Esophagus squamous epithelium (tissue), 5 donors: ENCODE results near the gene NUBP2. TPM values are rescaled to one million over a fixed set of nuclear protein-coding genes. Genes with fewer than 3 reads are reported as not detected.

Experiments
- DNase-seq: peaks from one replicate; lab custom pipeline; 2025; lab: John Stamatoyannopoulos, UW
- H3K27ac ChIP-seq, 4 donors: fragments of 200-600 bp; sonication (generic); one replicate each; pipeline ENCODE4 v1.5.1; 2016 to 2019; ENCODE audit warnings: mild to moderate bottlenecking in 1 of 4
- H3K27me3 ChIP-seq, 4 donors: fragments of 200-600 bp; sonication (generic); 1 replicate in 3 of 4; 2 replicates in 1 of 4; pipeline versions ENCODE4 v1.5.1 to v1.6.0; 2017 to 2021; ENCODE audit warnings: antibody characterized with exemption in 1 of 4
- H3K36me3 ChIP-seq, 3 donors: fragments of 200-600 bp; sonication (generic); one replicate each; pipeline ENCODE4 v1.5.1; 2016 to 2019
- H3K4me1 ChIP-seq, 3 donors: fragments of 200-600 bp; sonication (generic); one replicate each; pipeline ENCODE4 v1.5.1; 2017 to 2019
- H3K4me3 ChIP-seq, 4 donors: fragments of 200-600 bp; sonication (generic); 1 replicate in 3 of 4; 2 replicates in 1 of 4; pipeline ENCODE4 v1.5.1; 2016 to 2019; ENCODE audit warnings: mild to moderate bottlenecking in 2 of 4, moderate library complexity in 1 of 4
- H3K9me3 ChIP-seq, 3 donors: fragments of 200-600 bp; sonication (generic); one replicate each; pipeline ENCODE4 v1.5.1; 2016 to 2019
- CTCF ChIP-seq, 6 experiments: fragments of 450-650 bp in 4 of 6; fragments of 200-600 bp in 2 of 6; sonication (generic) in 2 of 6; IDR thresholded peaks; one replicate each; pipeline ENCODE4 v1.5.1; 2016 to 2019; ENCODE audit warnings: antibody characterized with exemption in 6 of 6, mild to moderate bottlenecking in 4 of 6, moderate library complexity in 4 of 6
- POLR2A ChIP-seq, 4 donors: fragments of 450-650 bp; IDR thresholded peaks; one replicate each; pipeline ENCODE4 v1.6.1; 2017; ENCODE audit warnings: antibody characterized with exemption in 4 of 4, mild to moderate bottlenecking in 4 of 4, moderate library complexity in 3 of 4
- WGBS, 2 donors: methylation state at CpG; one replicate each; pipeline ENCODE4 v1.1.5; 2018; 5-methylcytosine and 5-hydroxymethylcytosine counted together
- intact Hi-C: fragments of 100-400 bp; cut with DNase I; formaldehyde crosslinking; loops from one replicate; pipeline ENCODE4 v1.15.0; 2022
- total RNA-seq, 4 donors: library from RNA; depleted of rRNA; stranded (reverse); fragments of >200 nt; gene quantifications; one replicate each; pipeline ENCODE4 v1.1.0, GENCODE V29; 2016
- donor health status: DM: yes; HTN: yes; CAD: no.

The NUBP2 gene
- total RNA-seq, 4 donors from 2014 or later = 71.4 to 91.5 (median 79.5) TPM

GRCh38 chr16:1765826-1766225 is 16.9 kb upstream of the NUBP2 start:
- Histone ChIP-seq H3K27me3 (no peaks in the 10 kb centered on the region), H3K27ac (no peak overlapping the region), H3K4me3 (no peak overlapping the region), H3K9me3 (no peaks in the 10 kb centered on the region), H3K4me1 (peaks cover 14 to 48% (median 19%) of the 10 kb centered on the region in 3 donors), H3K36me3 (peaks cover 37 to 90% (median 62%) of the 10 kb centered on the region in 3 donors)
- WGBS, 2 donors = no CpG with 5 or more reads among the region's 22 CpGs
- intact Hi-C loops = no loop called here
- no peak for DNase-seq
- TF ChIP-seq POLR2A (IDR thresholded peaks at IDR 0.05) (no peak), CTCF (IDR thresholded peaks at IDR 0.05) (no peak)

DNA sequence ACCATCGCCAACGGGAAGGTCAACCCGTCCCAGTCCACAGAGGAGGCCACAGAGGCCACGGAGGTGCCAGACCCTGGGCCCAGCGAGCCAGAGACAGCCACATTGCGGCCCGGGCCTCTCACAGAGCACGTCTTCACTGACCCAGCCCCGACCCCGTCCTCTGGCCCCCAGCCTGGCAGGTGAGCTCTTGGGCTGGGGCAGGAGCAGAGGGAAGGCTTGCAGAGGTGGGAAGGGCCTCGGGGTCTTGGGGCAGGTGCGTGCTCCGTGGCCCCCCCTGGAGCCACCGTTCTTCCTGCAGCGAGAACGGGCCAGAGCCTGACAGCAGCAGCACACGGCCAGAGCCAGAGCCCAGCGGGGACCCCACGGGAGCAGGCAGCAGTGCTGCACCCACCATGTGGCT is 16.5 kb upstream of the NUBP2 start:
- H3K4me1 ChIP-seq = peaks cover 14 to 52% (median 21%) of the 10 kb centered on the region in 3 donors
- no peaks in the 10 kb centered on the region for H3K27me3 ChIP-seq
- H3K27ac ChIP-seq = no peak overlapping the region
- WGBS, 2 donors = no CpG with 5 or more reads among the region's 19 CpGs
- H3K4me3 ChIP-seq = no peak overlapping the region
- no peak for DNase-seq
- peaks cover 37 to 86% (median 59%) of the 10 kb centered on the region in 3 donors for H3K36me3 ChIP-seq
- intact Hi-C loops = no loop called here
- TF ChIP-seq CTCF (IDR thresholded peaks at IDR 0.05) (no peak), POLR2A (IDR thresholded peaks at IDR 0.05) (no peak)
- no peaks in the 10 kb centered on the region for H3K9me3 ChIP-seq

DNA sequence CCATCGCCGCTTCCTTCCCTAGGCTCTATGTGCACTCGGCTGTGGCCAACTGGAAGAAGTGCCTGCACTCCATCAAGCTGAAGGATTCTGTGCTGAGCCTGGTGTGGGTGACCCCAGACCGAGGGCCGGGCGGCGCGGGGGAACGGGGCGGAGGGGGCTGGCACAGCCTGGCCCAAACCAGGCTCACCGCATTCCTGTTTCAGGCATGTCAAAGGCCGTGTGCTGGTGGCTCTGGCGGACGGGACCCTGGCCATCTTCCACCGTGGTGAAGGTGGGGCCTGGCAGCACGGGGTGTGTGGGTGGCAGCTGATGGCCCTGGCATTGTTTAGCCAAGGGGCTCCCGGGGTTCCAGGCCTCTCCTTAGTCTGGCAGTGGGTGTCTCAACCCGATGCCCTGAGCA is 16.1 kb upstream of the NUBP2 start:
- Histone ChIP-seq H3K4me3 (no peak overlapping the region), H3K36me3 (peaks cover 37 to 82% (median 59%) of the 10 kb centered on the region in 3 donors), H3K27ac (no peak overlapping the region), H3K4me1 (peaks cover 14 to 57% (median 24%) of the 10 kb centered on the region in 3 donors), H3K9me3 (no peaks in the 10 kb centered on the region), H3K27me3 (no peaks in the 10 kb centered on the region)
- DNase-seq = no peak
- intact Hi-C loops = no loop called here
- TF ChIP-seq POLR2A (IDR thresholded peaks at IDR 0.05) (no peak), CTCF (IDR thresholded peaks at IDR 0.05) (no peak)
- WGBS, 2 donors = 60% methylated on average over 1 of the region's 18 CpGs; no CpG with 5 or more reads in 1 of the 2 donors

DNA sequence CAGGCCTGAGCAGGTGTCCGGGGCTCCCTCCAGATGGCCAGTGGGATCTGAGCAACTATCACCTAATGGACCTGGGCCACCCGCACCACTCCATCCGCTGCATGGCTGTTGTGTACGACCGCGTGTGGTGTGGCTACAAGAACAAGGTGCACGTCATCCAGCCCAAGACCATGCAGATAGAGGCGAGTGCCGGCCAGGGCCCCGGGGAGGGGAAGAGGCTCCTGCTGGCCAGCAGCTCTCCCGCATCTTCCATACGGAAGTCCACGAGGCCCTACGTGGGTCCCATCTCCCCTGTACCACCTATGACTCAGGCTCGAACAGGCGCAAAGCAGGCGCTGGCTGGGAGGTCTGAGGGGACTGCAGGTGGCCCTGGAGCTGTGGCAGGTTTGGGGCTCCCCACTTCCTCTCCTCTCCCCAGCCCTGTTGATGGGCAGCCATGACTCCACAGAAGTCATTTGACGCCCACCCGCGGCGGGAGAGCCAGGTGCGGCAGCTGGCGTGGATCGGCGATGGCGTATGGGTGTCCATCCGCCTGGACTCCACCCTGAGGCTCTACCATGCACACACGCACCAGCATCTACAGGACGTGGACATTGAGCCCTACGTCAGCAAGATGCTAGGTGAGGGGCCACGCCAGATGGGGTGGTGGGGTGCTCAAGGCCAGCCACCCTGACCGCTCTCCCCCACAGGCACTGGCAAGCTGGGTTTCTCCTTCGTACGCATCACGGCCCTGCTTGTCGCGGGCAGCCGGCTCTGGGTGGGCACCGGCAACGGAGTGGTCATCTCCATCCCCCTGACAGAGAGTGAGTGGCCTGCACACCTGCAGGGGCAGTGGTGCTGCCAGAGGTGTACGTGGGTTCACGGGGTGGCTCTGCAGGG is 15.4 kb upstream of the NUBP2 start:
- no peak for DNase-seq
- Histone ChIP-seq H3K9me3 (no peaks in the 10 kb centered on the region), H3K27ac (no peak overlapping the region), H3K36me3 (peaks cover 35 to 75% (median 56%) of the 10 kb centered on the region in 3 donors), H3K4me1 (peaks cover 14 to 64% (median 31%) of the 10 kb centered on the region in 3 donors), H3K4me3 (no peak overlapping the region), H3K27me3 (no peaks in the 10 kb centered on the region)
- TF ChIP-seq CTCF (IDR thresholded peaks at IDR 0.05) = no peak
- no peak for TF ChIP-seq POLR2A (IDR thresholded peaks at IDR 0.05)
- intact Hi-C loops = no loop called here
- 90 to 100% methylated on average over 2 to 4 of the region's 42 CpGs for WGBS, 2 donors

DNA sequence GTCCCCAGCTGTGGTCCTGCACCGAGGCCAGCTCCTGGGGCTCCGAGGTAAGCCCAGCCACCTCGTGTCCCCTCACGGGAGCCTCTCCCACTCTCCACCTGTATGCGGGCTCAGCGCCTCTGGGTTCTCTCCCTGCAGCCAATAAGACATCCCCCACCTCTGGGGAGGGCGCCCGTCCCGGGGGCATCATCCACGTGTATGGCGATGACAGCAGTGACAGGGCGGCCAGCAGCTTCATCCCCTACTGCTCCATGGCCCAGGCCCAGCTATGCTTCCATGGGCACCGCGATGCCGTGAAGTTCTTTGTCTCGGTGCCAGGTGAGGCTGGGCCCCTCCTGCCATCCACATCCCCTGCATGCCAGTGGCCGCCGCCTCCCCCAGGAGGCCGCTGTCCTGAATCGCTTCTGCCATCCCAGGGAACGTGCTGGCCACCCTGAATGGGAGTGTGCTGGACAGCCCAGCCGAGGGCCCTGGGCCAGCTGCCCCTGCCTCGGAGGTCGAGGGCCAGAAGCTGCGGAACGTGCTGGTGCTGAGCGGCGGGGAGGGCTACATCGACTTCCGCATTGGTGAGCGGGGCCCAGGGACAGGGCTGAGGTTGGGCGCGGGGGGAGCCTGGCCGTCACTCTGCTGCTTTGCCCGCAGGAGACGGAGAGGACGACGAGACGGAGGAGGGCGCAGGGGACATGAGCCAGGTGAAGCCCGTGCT is 14.5 kb upstream of the NUBP2 start:
- no peak for DNase-seq
- TF ChIP-seq CTCF (IDR thresholded peaks at IDR 0.05) (no peak), POLR2A (IDR thresholded peaks at IDR 0.05) (no peak)
- Histone ChIP-seq H3K36me3 (peaks cover 33 to 67% (median 48%) of the 10 kb centered on the region in 3 donors), H3K4me1 (peaks cover 14 to 64% (median 31%) of the 10 kb centered on the region in 3 donors), H3K9me3 (no peaks in the 10 kb centered on the region), H3K4me3 (no peak overlapping the region), H3K27me3 (no peaks in the 10 kb centered on the region), H3K27ac (no peak overlapping the region)
- 87 to 88% methylated on average over 24 to 30 of the region's 41 CpGs for WGBS, 2 donors
- intact Hi-C loops = no loop called here
